Tibial nerve (tissue), 4 donors: ENCODE data around the gene NDFIP2.

ENCODE experiments used
- EP300 ChIP-seq, 2 donors: sonication (generic); formaldehyde crosslinking; IDR thresholded peaks; one replicate each; pipeline ENCODE4 v1.6.1; 2017; ENCODE audit warnings: antibody characterized with exemption in 2 of 2, mild to moderate bottlenecking in 1 of 2
- POLR2A ChIP-seq, 2 donors: fragments of 450-650 bp; IDR thresholded peaks; one replicate each; pipeline ENCODE4 v1.6.1; 2017; ENCODE audit warnings: antibody characterized with exemption in 2 of 2, mild to moderate bottlenecking in 2 of 2, moderate library complexity in 2 of 2
- TF ChIP-seq, protein P1 (sequence below), 5 experiments: fragments of 200-600 bp in 3 of 5; fragments of 450-650 bp in 2 of 5; sonication (generic) in 3 of 5; IDR thresholded peaks; one replicate each; pipeline ENCODE4 v1.5.1; 2016 to 2019; ENCODE audit warnings: antibody characterized with exemption in 5 of 5, mild to moderate bottlenecking in 3 of 5, moderate library complexity in 2 of 5

DNA sequence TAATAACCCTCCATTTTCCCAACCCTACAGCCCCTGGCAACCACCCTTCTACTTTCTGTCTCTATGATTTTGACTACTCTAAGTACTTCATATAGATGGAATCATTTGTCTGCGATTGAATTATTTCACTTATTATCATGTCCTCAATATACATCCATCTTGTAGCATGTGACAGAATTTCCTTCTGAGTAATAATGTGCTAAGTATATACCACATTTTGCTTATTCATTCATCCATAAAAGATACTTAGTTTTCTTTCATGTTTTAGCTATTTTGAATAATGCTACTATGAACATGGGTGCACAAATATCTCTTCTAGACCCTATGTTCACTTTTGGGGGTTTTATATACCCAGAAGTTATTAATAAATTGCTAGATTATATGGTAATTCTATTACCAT, 17.4 kb upstream of the NDFIP2 start:
- TF ChIP-seq, protein P1, sequence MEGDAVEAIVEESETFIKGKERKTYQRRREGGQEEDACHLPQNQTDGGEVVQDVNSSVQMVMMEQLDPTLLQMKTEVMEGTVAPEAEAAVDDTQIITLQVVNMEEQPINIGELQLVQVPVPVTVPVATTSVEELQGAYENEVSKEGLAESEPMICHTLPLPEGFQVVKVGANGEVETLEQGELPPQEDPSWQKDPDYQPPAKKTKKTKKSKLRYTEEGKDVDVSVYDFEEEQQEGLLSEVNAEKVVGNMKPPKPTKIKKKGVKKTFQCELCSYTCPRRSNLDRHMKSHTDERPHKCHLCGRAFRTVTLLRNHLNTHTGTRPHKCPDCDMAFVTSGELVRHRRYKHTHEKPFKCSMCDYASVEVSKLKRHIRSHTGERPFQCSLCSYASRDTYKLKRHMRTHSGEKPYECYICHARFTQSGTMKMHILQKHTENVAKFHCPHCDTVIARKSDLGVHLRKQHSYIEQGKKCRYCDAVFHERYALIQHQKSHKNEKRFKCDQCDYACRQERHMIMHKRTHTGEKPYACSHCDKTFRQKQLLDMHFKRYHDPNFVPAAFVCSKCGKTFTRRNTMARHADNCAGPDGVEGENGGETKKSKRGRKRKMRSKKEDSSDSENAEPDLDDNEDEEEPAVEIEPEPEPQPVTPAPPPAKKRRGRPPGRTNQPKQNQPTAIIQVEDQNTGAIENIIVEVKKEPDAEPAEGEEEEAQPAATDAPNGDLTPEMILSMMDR (IDR thresholded peaks at IDR 0.05), result no peak
- no peak for TF ChIP-seq POLR2A (IDR thresholded peaks at IDR 0.05)
- TF ChIP-seq EP300 (IDR thresholded peaks at IDR 0.05), result no peak
